Activated gamma-delta T cell treated with anti-CD3 and anti-CD28 coated beads, Interleukin-2, amount 50 U/mL, for 16 hours (primary cell): ENCODE measurements around the gene SLC35G6.

ENCODE experiments used
- DNase-seq: peaks from one replicate; pipeline ENCODE4 v3.0.0-alpha.2; 2020; ENCODE audit warnings: low read depth

Gene SLC35G6

DNA sequence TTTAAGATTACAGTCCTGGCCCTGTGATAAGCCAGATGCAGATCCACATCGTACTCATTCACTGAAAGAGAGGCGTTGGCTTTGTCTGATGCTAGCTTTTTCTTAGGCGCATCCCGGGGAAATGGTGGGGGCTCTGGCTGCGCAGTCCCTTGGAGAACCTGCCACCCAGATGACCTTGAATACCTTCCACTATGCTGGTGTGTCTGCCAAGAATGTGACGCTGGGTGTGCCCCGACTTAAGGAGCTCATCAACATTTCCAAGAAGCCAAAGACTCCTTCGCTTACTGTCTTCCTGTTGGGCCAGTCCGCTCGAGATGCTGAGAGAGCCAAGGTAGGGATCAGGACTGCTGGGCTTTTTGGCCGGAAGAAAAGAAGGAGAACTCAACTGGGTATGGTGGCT is 26.9 kb downstream of the SLC35G6 start:
- DNase-seq: no peak

DNA sequence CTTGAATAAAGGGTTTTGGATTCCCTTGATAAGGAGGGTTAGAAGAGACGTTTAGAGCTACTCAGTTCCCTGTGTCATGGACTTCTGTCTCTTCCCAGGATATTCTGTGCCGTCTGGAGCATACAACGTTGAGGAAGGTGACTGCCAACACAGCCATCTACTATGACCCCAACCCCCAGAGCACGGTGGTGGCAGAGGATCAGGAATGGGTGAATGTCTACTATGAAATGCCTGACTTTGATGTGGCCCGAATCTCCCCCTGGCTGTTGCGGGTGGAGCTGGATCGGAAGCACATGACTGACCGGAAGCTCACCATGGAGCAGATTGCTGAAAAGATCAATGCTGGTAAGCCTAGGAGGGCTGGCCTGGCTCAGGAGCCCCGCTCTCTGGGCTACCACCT is 27.6 kb downstream of the SLC35G6 start:
- no peak for DNase-seq

DNA sequence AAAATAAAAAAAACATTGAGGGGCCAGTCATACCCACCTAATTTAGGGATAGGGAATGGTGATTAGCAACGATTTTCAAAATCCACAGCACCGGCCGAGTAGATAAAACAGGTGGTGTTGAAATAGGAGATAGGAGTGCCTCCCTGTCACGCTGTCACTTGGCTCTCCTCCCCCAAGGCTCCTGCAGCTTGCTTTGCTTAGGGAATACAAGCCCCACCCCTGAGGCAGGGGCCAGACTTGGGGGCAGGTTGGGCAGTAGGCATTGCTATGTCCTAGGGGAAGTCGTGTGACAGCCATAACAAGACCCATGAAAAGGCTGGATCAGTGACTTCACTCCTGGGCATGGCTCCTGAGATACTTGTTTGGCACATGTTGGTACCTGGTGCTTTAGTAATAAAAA is 28.7 kb downstream of the SLC35G6 start:
- DNase-seq: no peak

DNA sequence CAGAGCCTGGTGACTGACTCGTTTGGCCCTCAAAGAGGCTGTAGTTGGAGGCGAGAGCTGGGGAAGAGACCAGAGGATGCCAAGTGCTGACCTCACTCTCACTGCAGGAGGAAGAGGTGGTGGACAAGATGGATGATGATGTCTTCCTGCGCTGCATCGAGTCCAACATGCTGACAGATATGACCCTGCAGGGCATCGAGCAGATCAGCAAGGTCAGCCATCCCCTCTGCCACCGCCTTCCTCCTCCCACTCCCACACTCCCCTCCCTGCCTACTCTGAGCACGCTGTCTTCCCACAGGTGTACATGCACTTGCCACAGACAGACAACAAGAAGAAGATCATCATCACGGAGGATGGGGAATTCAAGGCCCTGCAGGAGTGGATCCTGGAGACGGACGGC is 29.9 kb downstream of the SLC35G6 start:
- no peak for DNase-seq

DNA sequence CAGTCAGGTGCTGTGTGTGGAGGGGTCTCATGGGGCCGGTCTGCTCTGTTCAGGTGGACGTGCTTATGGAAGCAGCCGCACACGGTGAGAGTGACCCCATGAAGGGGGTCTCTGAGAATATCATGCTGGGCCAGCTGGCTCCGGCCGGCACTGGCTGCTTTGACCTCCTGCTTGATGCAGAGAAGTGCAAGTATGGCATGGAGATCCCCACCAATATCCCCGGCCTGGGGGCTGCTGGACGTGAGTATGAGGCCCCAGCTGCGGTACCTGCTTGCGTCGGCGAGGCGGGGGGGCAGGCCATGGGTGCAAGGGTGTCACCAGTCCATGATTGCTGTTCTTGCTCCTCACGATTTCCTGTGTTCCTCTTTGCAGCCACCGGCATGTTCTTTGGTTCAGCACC is 30.9 kb downstream of the SLC35G6 start:
- no peak for DNase-seq

DNA sequence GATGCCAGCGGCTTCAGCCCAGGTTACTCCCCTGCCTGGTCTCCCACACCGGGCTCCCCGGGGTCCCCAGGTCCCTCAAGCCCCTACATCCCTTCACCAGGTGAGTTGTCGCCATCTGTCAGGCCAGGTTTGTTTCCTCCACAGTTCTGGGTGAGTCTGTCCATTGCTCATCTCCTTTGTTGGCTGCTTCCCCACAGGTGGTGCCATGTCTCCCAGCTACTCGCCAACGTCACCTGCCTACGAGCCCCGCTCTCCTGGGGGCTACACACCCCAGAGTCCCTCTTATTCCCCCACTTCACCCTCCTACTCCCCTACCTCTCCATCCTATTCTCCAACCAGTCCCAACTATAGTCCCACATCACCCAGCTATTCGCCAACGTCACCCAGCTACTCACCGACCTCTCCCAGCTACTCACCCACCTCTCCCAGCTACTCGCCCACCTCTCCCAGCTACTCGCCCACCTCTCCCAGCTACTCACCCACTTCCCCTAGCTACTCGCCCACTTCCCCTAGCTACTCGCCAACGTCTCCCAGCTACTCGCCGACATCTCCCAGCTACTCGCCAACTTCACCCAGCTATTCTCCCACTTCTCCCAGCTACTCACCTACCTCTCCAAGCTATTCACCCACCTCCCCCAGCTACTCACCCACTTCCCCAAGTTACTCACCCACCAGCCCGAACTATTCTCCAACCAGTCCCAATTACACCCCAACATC is 31.7 kb downstream of the SLC35G6 start:
- no peak for DNase-seq

DNA sequence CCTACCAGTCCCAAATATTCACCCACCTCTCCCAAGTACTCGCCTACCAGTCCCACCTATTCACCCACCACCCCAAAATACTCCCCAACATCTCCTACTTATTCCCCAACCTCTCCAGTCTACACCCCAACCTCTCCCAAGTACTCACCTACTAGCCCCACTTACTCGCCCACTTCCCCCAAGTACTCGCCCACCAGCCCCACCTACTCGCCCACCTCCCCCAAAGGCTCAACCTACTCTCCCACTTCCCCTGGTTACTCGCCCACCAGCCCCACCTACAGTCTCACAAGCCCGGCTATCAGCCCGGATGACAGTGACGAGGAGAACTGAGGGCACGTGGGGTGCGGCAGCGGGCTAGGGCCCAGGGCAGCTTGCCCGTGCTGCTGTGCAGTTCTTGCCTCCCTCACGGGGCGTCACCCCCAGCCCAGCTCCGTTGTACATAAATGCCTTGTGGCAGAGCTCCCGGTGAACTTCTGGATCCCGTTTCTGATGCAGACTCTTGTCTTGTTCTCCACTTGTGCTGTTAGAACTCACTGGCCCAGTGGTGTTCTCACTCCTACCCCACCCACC is 32.7 kb downstream of the SLC35G6 start:
- DNase-seq: no peak

DNA sequence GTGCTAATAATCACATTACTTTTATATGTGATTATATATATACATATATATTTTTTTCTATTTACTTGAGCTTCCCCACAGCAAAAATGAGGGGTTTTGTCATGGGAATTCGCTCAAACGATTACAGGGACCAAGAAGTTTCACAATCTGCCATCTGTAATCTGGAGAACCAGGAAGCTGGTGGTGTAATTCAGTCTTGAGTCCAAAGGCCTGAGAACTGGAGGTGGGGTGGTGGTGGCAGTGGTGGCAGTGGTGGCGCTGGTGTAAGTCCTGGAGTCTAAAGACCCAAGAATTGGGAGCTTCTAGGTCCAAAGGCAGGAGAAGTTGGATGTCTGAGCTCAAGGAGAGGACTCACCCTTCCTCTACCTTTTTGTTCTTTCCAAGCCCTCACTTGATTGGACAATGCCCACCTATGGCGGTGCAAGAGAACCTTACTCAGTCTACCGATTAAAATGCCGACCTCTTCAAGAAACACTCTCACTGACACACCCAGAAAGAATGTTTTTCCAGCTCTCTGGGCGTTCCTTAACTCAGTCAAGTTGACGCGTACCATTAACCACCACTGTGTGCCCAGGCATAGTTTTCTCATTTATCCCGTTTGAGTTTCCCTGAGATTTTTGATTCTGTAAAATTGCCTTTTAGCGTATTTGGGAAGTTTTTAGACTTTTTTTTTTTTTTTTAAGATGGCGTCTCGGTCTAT is 34.8 kb downstream of the SLC35G6 start:
- no peak for DNase-seq

DNA sequence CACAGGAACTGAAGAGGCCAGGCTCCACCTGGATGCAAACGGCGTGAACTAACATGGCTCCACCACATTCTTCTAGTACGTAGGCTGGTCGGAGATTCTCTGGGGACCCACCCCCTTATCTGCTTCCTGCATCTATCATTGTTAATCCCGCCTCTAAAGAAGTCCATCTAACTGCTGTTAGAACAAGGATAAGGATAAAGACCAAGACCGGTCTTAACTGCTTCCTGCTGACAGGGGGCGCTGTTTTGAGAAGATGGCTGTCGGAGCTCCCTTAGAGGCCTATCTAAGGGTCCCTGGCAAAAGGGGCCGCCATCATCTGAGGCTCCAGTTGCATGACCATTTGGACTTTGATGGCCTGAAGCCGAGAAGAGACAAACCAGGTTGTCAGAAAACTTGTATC is 41.8 kb downstream of the SLC35G6 start:
- DNase-seq: no peak

DNA sequence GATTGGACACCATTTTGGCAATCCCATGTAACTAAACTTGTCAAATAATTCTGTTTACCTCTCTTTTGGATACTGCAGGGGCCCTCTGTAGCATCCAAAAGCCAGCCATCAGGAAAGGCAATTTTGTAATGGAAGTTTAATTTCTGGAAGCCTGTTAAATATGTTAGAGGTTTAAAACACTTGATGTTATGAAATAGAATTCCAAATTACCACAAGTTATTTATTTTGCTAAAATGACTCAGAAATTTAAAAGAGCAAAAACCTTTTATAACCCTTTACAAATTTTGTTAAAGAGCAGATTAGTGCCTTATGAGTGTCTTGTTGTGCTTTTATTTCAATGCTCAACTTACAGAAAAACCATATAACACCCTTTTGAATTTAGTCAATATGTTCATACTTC is 47.6 kb downstream of the SLC35G6 start:
- no peak for DNase-seq

DNA sequence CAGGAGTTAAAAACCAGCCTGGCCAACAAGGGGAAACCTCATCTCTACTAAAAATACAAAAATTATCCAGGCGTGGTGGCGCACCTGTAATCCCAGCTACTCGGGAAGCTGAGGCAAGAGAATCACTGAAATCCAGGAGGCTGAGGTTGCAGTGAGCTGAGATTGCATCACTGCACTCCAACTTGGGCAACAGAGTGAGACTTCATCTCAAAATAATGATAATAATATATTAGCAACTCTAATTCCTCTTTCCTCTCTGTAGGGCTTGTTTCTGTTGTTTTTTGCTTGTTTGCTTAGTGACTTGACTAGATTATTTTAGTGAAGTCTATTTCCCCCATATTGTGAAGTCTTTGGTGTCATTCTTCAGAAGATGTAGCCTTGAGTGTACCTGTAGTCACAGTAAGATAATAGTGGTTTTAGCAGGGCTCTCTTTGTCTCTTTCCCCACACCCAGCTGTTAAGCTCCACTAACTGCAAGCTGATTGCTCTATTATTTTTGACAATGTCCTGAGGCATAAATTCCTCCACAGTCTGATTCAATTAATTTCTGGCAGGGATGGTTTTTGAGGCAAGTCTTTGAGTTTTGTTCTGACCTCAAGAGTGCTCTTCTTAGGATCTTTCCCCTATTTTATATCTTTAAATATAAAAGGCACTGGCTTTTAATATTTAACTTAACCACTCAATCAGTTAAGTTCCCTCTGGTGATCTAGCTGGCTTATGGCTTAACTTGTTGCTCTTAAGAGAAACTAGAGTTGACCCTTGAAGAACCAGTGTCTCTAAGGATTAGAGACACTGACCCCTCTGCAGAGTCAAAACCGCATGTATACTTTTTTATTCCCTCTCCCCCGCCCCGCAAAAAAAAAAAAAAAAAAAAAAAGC is 49.0 kb downstream of the SLC35G6 start:
- DNase-seq: no peak
